Right cardiac atrium (tissue), 5 donors: ENCODE measurements around the gene PHLPP1. TPM values are rescaled to one million over a fixed set of nuclear protein-coding genes. Genes with fewer than 3 reads are reported as not detected.

Experiments used
- ATAC-seq, 2 donors: fragments of 200-7000 bp; cut with Tn5 transposase; one replicate each; pipeline versions ENCODE4 v1.8.0 to v1.9.1; 2020; ENCODE audit warnings: moderate library complexity in 2 of 2, mild to moderate bottlenecking in 1 of 2
- DNase-seq, 3 donors: peaks; one replicate each; pipeline ENCODE4 v3.0.0-alpha.2; 2020
- H3K27ac ChIP-seq: one replicate; pipeline ENCODE4 v1.5.1; 2013; ENCODE audit warnings: mild to moderate bottlenecking, low read length, control low read depth, moderate library complexity
- H3K27me3 ChIP-seq: one replicate; pipeline ENCODE4 v1.6.1; 2013; ENCODE audit not compliant: control insufficient read depth, insufficient read depth
- H3K4me1 ChIP-seq: one replicate; pipeline ENCODE4 v1.6.1; 2013; ENCODE audit warnings: low read length; ENCODE audit not compliant: control insufficient read depth, insufficient read depth
- H3K4me3 ChIP-seq: one replicate; pipeline ENCODE4 v1.5.1; 2013; ENCODE audit warnings: low read length, control low read depth
- H3K9me3 ChIP-seq: one replicate; pipeline ENCODE4 v1.6.1; 2013; ENCODE audit warnings: low read length; ENCODE audit not compliant: control insufficient read depth
- WGBS: extraction: QIAGEN DNeasy Blood & Tissue Kit; methylation state at CpG from one replicate; pipeline ENCODE4 v1.1.7; 2013; 5-methylcytosine and 5-hydroxymethylcytosine counted together
- intact Hi-C, 4 donors: fragments of 100-400 bp; cut with DNase I; formaldehyde crosslinking; loops; one replicate each; pipeline versions ENCODE4 v1.11.0 to v1.14.0; 2022 to 2023
- polyA plus RNA-seq: library from polyadenylated mRNA; stranded (reverse); fragments of 200-250 nt; gene quantifications from one replicate; pipeline ENCODE4 v1.2.3, GENCODE V29; 2013
- total RNA-seq, 4 donors: library from RNA; stranded (reverse); fragmentation: NEBNext Ultra II Directional; extraction: Animal tissue kit (Norgen Biotek cat#: 25700); gene quantifications; one replicate each; pipeline ENCODE4 v1.2.1, GENCODE V29; 2021
- donor health status: healthy with polysubstance abuse.
- donor health status: DM: no; HTN: yes; CAD: no.
- donor health status: DM: no; HTN: no; CAD: no.
- donor health status: DM: no; HTN: yes; CAD: no; lungs with severe emphysema.
- donor health status: DM: yes; HTN: yes; CAD: no.

Gene PHLPP1
- total and polyA plus RNA-seq, 5 donors, result 1.7 to 6.4 (median 4.9) TPM

GRCh38 chr18:62810682-62811081 is 95.3 kb downstream of the PHLPP1 start:
- H3K27me3 ChIP-seq, result no peaks in the 10 kb centered on the region
- H3K4me3 ChIP-seq, result no peak overlapping the region
- peaks cover 2% of the 10 kb centered on the region for H3K4me1 ChIP-seq
- ATAC-seq (no peak), DNase-seq (no peak)
- intact Hi-C loops, result no loop called here
- WGBS, result 85% methylated on average over 4 of the region's 4 CpGs
- no peak overlapping the region for H3K27ac ChIP-seq
- H3K9me3 ChIP-seq, result no peaks in the 10 kb centered on the region

GRCh38 chr18:62811674-62812073 is 96.3 kb downstream of the PHLPP1 start:
- Histone ChIP-seq H3K4me3 (no peak overlapping the region), H3K27me3 (no peaks in the 10 kb centered on the region), H3K4me1 (peaks cover 2% of the 10 kb centered on the region), H3K27ac (no peak overlapping the region), H3K9me3 (no peaks in the 10 kb centered on the region)
- DNase-seq (no peak), ATAC-seq (no peak)
- intact Hi-C loops, result no loop called here

GRCh38 chr18:62812242-62812641 is 96.9 kb downstream of the PHLPP1 start:
- DNase-seq (no peak), ATAC-seq (no peak)
- intact Hi-C loops, result no loop called here
- Histone ChIP-seq H3K4me3 (no peak overlapping the region), H3K4me1 (peaks cover 2% of the 10 kb centered on the region), H3K9me3 (no peaks in the 10 kb centered on the region), H3K27ac (no peak overlapping the region), H3K27me3 (no peaks in the 10 kb centered on the region)
- 89% methylated on average over 3 of the region's 3 CpGs for WGBS

GRCh38 chr18:62812876-62813275 is 97.5 kb downstream of the PHLPP1 start:
- Histone ChIP-seq H3K4me3 (no peak overlapping the region), H3K9me3 (no peaks in the 10 kb centered on the region), H3K27ac (no peak overlapping the region), H3K27me3 (no peaks in the 10 kb centered on the region), H3K4me1 (peaks cover 2% of the 10 kb centered on the region)
- DNase-seq (no peak), ATAC-seq (no peak)
- intact Hi-C loops, result no loop called here

GRCh38 chr18:62814132-62814759 is 98.9 kb downstream of the PHLPP1 start:
- H3K9me3 ChIP-seq, result no peaks in the 10 kb centered on the region
- DNase-seq (no peak), ATAC-seq (no peak)
- H3K4me1 ChIP-seq, result peaks cover 2% of the 10 kb centered on the region
- H3K4me3 ChIP-seq, result no peak overlapping the region
- intact Hi-C loops, result no loop called here
- WGBS, result 55% methylated on average over 2 of the region's 2 CpGs
- no peak overlapping the region for H3K27ac ChIP-seq
- no peaks in the 10 kb centered on the region for H3K27me3 ChIP-seq

GRCh38 chr18:62825382-62825781 is 110.0 kb downstream of the PHLPP1 start:
- Histone ChIP-seq H3K4me3 (no peak overlapping the region), H3K27ac (no peak overlapping the region), H3K27me3 (no peaks in the 10 kb centered on the region), H3K9me3 (no peaks in the 10 kb centered on the region), H3K4me1 (no peaks in the 10 kb centered on the region)
- WGBS, result 96% methylated on average over 1 of the region's 1 CpG
- intact Hi-C loops, result no loop called here
- DNase-seq, result no peak
- ATAC-seq, result no peak

GRCh38 chr18:62827397-62827796 is 112.1 kb downstream of the PHLPP1 start:
- intact Hi-C loops, result no loop called here
- DNase-seq (no peak), ATAC-seq (no peak)
- no peak overlapping the region for H3K27ac ChIP-seq
- no peaks in the 10 kb centered on the region for H3K9me3 ChIP-seq
- no peak overlapping the region for H3K4me3 ChIP-seq
- no peaks in the 10 kb centered on the region for H3K27me3 ChIP-seq
- H3K4me1 ChIP-seq, result no peaks in the 10 kb centered on the region

GRCh38 chr18:62828091-62828640 is 112.8 kb downstream of the PHLPP1 start:
- H3K27ac ChIP-seq, result no peak overlapping the region
- DNase-seq (no peak), ATAC-seq (no peak)
- intact Hi-C loops, result no loop called here
- H3K4me1 ChIP-seq, result no peaks in the 10 kb centered on the region
- no peaks in the 10 kb centered on the region for H3K27me3 ChIP-seq
- H3K4me3 ChIP-seq, result no peak overlapping the region
- 57% methylated on average over 3 of the region's 3 CpGs for WGBS
- H3K9me3 ChIP-seq, result no peaks in the 10 kb centered on the region

GRCh38 chr18:62828852-62829251 is 113.5 kb downstream of the PHLPP1 start:
- DNase-seq (no peak), ATAC-seq (no peak)
- Histone ChIP-seq H3K9me3 (no peaks in the 10 kb centered on the region), H3K4me1 (no peaks in the 10 kb centered on the region), H3K4me3 (no peak overlapping the region), H3K27me3 (no peaks in the 10 kb centered on the region), H3K27ac (no peak overlapping the region)
- WGBS, result 45% methylated on average over 1 of the region's 1 CpG
- intact Hi-C loops, result no loop called here

- DNase-seq (no peak), ATAC-seq (no peak)
- Histone ChIP-seq H3K9me3 (no peaks in the 10 kb centered on the region), H3K4me1 (no peaks in the 10 kb centered on the region), H3K4me3 (no peak overlapping the region), H3K27ac (no peak overlapping the region), H3K27me3 (no peaks in the 10 kb centered on the region)
- intact Hi-C loops, result no loop called here
- 95% methylated on average over 7 of the region's 7 CpGs for WGBS
Measured at GRCh38 chr18:62829936-62830335, 114.6 kb downstream of the PHLPP1 start.

GRCh38 chr18:62832282-62832681 is 116.9 kb downstream of the PHLPP1 start:
- Histone ChIP-seq H3K4me1 (no peaks in the 10 kb centered on the region), H3K27me3 (no peaks in the 10 kb centered on the region), H3K4me3 (no peak overlapping the region), H3K9me3 (no peaks in the 10 kb centered on the region), H3K27ac (no peak overlapping the region)
- 34% methylated on average over 2 of the region's 2 CpGs for WGBS
- intact Hi-C loops, result no loop called here
- ATAC-seq (no peak), DNase-seq (no peak)

- no peak for ATAC-seq
- intact Hi-C loops, result no loop called here
- no peaks in the 10 kb centered on the region for H3K9me3 ChIP-seq
- H3K27me3 ChIP-seq, result no peaks in the 10 kb centered on the region
- DNase-seq, result no peak
- H3K27ac ChIP-seq, result no peak overlapping the region
- H3K4me3 ChIP-seq, result no peak overlapping the region
- 84% methylated on average over 1 of the region's 1 CpG for WGBS
- H3K4me1 ChIP-seq, result no peaks in the 10 kb centered on the region
Measured at GRCh38 chr18:62833494-62833893, 118.2 kb downstream of the PHLPP1 start.
